GM18505 (cell line): ENCODE results near the gene TRMO.

Experiments
- ATAC-seq: cut with Tn5 transposase; IDR thresholded peaks from one replicate; pipeline ENCODE4 v1.9.1; 2021; ENCODE audit not compliant: unreplicated experiment
- POLR2A ChIP-seq: IDR thresholded peaks from 4 replicates; pipeline ENCODE4 v1.6.1; 2011; ENCODE audit warnings: borderline replicate concordance; ENCODE audit not compliant: insufficient read depth, insufficient read length; ENCODE audit errors: extremely low read depth

The TRMO gene

GRCh38 chr9:97855899-97856298, 66.4 kb downstream of the TRMO start:
- no peak for TF ChIP-seq POLR2A
- no peak for ATAC-seq

- no peak for TF ChIP-seq POLR2A
- no peak for ATAC-seq
Observed at GRCh38 chr9:97855486-97855875, 66.8 kb downstream of the TRMO start.

- ATAC-seq = no peak
- no peak for TF ChIP-seq POLR2A
Observed at GRCh38 chr9:97854696-97855485, 67.4 kb downstream of the TRMO start.
